GM10248 (cell line): ENCODE data around the gene RAB13.

Experiments
- CTCF ChIA-PET: fragments of 300-600 bp; sonication (Branson Sonifier 250); formaldehyde crosslinking; extraction: SDS; loops from one replicate; lab custom pipeline; 2021; ENCODE audit warnings: antibody characterized with exemption; lab: Yijun Ruan, JAX
- POLR2A ChIA-PET: fragments of 350-650 bp; sonication (Branson Sonifier 250); formaldehyde crosslinking; extraction: SDS; loops from one replicate; lab custom pipeline; 2020; ENCODE audit warnings: antibody characterized with exemption; lab: Yijun Ruan, JAX
- DNase-seq: peaks from one replicate; pipeline ENCODE4 v3.0.0; 2012; ENCODE audit errors: extremely low spot score
- TF ChIP-seq, protein P1 (sequence below): IDR thresholded peaks from 2 replicates; pipeline ENCODE4 v1.5.1; 2012; ENCODE audit warnings: mild to moderate bottlenecking, low read depth; ENCODE audit errors: extremely low read depth, missing control alignments, control extremely low read depth

The RAB13 gene

DNA sequence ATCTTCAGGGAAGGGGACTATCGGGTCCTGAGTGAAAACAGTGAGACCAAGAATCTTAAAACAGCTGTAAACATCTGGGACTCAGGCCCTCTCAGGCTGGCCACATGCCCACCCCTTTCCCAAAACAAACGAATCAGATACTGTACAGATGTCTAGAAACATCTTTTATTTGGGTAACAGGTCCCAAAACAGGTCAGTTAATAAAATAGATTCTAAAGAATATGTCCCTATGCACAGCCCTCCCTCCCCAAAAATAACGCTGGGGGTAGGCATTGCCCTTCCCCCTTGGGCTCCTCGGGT lies 27.2 kb downstream of the RAB13 start:
- ChIA-PET CTCF (interaction anchor here (0.7 to 2.9 kb wide), 4 partner anchors 8 to 162 kb away, joined by 3 to 13 read pairs (median 4); partner anchors contain the start of genes CREB3L4 and DENND4B), POLR2A (interaction anchor here (1.0 to 1.7 kb wide), 4 partner anchors 8 to 32 kb away, joined by 3 to 9 read pairs (median 4); partner anchors contain the start of genes CREB3L4 and DENND4B)
- no peak for DNase-seq
- TF ChIP-seq, protein P1, sequence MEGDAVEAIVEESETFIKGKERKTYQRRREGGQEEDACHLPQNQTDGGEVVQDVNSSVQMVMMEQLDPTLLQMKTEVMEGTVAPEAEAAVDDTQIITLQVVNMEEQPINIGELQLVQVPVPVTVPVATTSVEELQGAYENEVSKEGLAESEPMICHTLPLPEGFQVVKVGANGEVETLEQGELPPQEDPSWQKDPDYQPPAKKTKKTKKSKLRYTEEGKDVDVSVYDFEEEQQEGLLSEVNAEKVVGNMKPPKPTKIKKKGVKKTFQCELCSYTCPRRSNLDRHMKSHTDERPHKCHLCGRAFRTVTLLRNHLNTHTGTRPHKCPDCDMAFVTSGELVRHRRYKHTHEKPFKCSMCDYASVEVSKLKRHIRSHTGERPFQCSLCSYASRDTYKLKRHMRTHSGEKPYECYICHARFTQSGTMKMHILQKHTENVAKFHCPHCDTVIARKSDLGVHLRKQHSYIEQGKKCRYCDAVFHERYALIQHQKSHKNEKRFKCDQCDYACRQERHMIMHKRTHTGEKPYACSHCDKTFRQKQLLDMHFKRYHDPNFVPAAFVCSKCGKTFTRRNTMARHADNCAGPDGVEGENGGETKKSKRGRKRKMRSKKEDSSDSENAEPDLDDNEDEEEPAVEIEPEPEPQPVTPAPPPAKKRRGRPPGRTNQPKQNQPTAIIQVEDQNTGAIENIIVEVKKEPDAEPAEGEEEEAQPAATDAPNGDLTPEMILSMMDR: no peak

- POLR2A ChIA-PET: interaction anchor here (0.5 to 1.7 kb wide), 6 partner anchors 9 to 35 kb away, joined by 3 to 9 read pairs (median 4); partner anchors contain the start of genes CREB3L4 and DENND4B
- CTCF ChIA-PET: interaction anchor here (0.7 to 2.9 kb wide), 7 partner anchors 8 to 161 kb away, joined by 3 to 33 read pairs (median 4); partner anchors contain the start of genes CREB3L4 and DENND4B
- DNase-seq: peak; percentile 97
- TF ChIP-seq, protein P1: no peak
Observed at GRCh38 chr1:153958111-153958960, 27.8 kb downstream of the RAB13 start, which contains the start of gene CRTC2. TSS of gene CRTC2 (minus strand) at chr1:153958612. CDS start at chr1:153958497, 115 bp downstream.

DNA sequence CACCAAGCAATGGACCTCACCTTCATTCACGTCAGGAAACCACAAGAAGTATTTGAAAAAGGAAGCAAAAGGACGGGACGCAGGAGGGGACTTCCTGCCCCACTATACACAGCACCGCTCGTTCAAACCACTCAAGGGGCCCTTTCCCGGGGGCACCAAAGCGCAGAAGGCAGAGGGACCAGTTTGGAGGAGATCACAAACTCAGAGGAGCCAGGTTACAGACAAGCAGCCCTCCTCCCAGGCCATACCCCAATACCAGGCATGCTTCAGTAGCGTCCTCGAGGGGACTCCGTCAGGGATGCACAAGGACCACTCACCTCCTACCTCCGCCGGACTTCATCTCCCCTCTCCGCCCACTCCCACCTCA lies 28.4 kb downstream of the RAB13 start:
- POLR2A ChIA-PET: interaction anchor here (0.5 to 1.7 kb wide), 3 partner anchors 10 to 35 kb away, joined by 3 to 9 read pairs (median 3); partner anchors contain the start of gene CREB3L4
- CTCF ChIA-PET: interaction anchor here (1.2 to 2.9 kb wide), 4 partner anchors 9 to 18 kb away, joined by 3 to 33 read pairs (median 8); partner anchors contain the start of genes CREB3L4 and DENND4B
- TF ChIP-seq, protein P1: no peak
- peak; percentile 59 for DNase-seq

- no peak for DNase-seq
- TF ChIP-seq, protein P1: no peak
- ChIA-PET POLR2A (interaction anchor here (1.7 kb wide), 1 partner anchor 11 kb away, joined by 6 read pairs; the partner anchor contains the start of gene DENND4B), CTCF (interaction anchor here (1.2 to 2.9 kb wide), 5 partner anchors 10 to 30 kb away, joined by 3 to 33 read pairs (median 3); partner anchors contain the start of genes CREB3L4 and DENND4B)
Observed at GRCh38 chr1:153956997-153957715, 29.0 kb downstream of the RAB13 start.

DNA sequence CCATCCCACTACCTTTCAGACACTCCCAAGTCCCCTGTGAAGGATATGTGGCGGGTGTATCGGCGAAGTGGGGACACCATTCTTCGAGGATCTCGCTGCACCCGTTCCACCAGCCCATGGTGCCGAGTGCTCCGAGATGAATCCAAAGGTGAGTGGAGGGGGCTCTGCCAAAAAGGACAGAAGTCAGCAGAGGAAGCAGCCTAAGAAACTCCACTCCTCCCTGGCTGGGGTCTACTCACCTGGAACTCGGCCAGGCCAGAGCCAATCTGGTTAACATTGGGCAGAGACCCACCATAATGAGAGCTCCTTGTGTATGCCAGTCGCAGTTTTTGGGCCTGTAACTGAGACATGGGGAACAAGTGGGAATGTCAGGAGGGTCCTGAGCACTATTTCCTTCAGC lies 31.3 kb downstream of the RAB13 start:
- TF ChIP-seq, protein P1: no peak
- POLR2A ChIA-PET: interaction anchor here (1.2 kb wide), 1 partner anchor 9 kb away, joined by 3 read pairs; no protein-coding TSS in a partner anchor
- no peak for DNase-seq
- CTCF ChIA-PET: interaction anchor here (1.1 to 1.7 kb wide), 3 partner anchors 9 to 31 kb away, joined by 3 to 6 read pairs (median 4); partner anchors contain the start of genes RAB13 and SLC39A1
